Transverse colon (tissue), 4 donors: Measurements from ENCODE around the gene KIF21A.

ENCODE experiments used
- POLR2AphosphoS5 ChIP-seq, 3 donors: sonication (generic); formaldehyde crosslinking; IDR thresholded peaks; one replicate each; pipeline ENCODE4 v1.6.1; 2016; ENCODE audit warnings: antibody characterized with exemption in 3 of 3
- TF ChIP-seq, protein P1 (sequence below), 5 experiments: fragments of 200-600 bp in 3 of 5; fragments of 450-650 bp in 2 of 5; sonication (generic) in 3 of 5; IDR thresholded peaks; 1 replicate in 2 of 5; 2 replicates in 3 of 5; pipeline ENCODE4 v1.5.1; 2016 to 2017; ENCODE audit warnings: antibody characterized with exemption in 5 of 5, inconsistent platforms in 3 of 5, mild to moderate bottlenecking in 2 of 5, moderate library complexity in 1 of 5

DNA sequence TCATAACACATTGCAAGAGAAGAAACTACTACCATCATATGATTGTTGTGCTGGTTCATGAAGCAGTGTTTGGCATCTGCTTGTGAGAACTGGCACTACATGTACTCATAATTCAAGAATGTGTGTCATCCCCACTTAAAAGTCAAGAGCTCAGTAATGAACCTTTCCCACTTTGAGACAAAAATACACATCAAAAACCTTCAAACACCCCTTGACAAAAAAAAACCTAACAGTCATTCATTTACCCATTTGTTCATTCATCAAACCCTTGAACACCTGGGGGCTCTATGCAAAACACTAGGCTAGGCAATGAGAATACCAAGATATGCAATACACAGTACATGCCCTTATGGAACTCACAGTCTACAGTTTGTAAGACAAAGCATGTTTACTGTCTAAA is 40.0 kb downstream of the KIF21A start:
- TF ChIP-seq POLR2AphosphoS5 (IDR thresholded peaks at IDR 0.05) = no peak
- TF ChIP-seq, protein P1, sequence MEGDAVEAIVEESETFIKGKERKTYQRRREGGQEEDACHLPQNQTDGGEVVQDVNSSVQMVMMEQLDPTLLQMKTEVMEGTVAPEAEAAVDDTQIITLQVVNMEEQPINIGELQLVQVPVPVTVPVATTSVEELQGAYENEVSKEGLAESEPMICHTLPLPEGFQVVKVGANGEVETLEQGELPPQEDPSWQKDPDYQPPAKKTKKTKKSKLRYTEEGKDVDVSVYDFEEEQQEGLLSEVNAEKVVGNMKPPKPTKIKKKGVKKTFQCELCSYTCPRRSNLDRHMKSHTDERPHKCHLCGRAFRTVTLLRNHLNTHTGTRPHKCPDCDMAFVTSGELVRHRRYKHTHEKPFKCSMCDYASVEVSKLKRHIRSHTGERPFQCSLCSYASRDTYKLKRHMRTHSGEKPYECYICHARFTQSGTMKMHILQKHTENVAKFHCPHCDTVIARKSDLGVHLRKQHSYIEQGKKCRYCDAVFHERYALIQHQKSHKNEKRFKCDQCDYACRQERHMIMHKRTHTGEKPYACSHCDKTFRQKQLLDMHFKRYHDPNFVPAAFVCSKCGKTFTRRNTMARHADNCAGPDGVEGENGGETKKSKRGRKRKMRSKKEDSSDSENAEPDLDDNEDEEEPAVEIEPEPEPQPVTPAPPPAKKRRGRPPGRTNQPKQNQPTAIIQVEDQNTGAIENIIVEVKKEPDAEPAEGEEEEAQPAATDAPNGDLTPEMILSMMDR (IDR thresholded peaks at IDR 0.05) = no peak
